ENCODE data around the gene TMEM25.

GRCh38 chr11:118519549-118519948 is 11.4 kb upstream of the TMEM25 start:
- no peak for TF ChIP-seq CTCF (conservative IDR thresholded peaks at IDR 0.05; ENCODE audit: low read depth, low read length)
- TF ChIP-seq EZH2 (IDR thresholded peaks at IDR 0.05; ENCODE audit: borderline replicate concordance, low read depth, low read length, poor library complexity, severe bottlenecking): no peak
